Activated T-cell treated with anti-CD3 and anti-CD28 coated beads, Interleukin-2, amount 50 U/mL, for 72 hours (primary cell): ENCODE measurements around the gene PRKN. TPM values are rescaled to one million over a fixed set of nuclear protein-coding genes. Genes with fewer than 3 reads are reported as not detected.

Experiments
- ATAC-seq, 2 donors: fragments of 150-1000 bp; cut with Tn5 transposase; replicated peaks in 1 of 2; 2 replicates each; pipeline ENCODE4 v1.10.0; 2021; ENCODE audit warnings: moderate library complexity in 2 of 2, mild to moderate bottlenecking in 1 of 2
- DNase-seq, 2 donors: peaks; one replicate each; pipeline ENCODE4 v3.0.0; 2021 to 2022; ENCODE audit warnings: mixed read lengths in 1 of 2
- H3K27ac Mint-ChIP-seq: one replicate; pipeline ENCODE4 v1.8.0; 2022; ENCODE audit warnings: mild to moderate bottlenecking, moderate library complexity, mixed read lengths
- H3K27me3 Mint-ChIP-seq: one replicate; pipeline ENCODE4 v1.8.0; 2022; ENCODE audit warnings: low read depth, mixed read lengths
- H3K36me3 Mint-ChIP-seq, 2 donors: one replicate each; pipeline ENCODE4 v1.8.0; 2022; ENCODE audit warnings: mixed read lengths in 2 of 2, mild to moderate bottlenecking in 1 of 2; ENCODE audit not compliant: insufficient read depth in 2 of 2
- H3K4me1 Mint-ChIP-seq: one replicate; pipeline ENCODE4 v1.8.0; 2022; ENCODE audit warnings: low read depth, mixed read lengths
- H3K4me3 Mint-ChIP-seq, 2 donors: one replicate each; pipeline ENCODE4 v1.8.0; 2022; ENCODE audit warnings: mild to moderate bottlenecking in 2 of 2, mixed read lengths in 2 of 2, moderate library complexity in 2 of 2
- H3K9me3 Mint-ChIP-seq, 2 donors: one replicate each; pipeline ENCODE4 v1.8.0; 2022; ENCODE audit warnings: mixed read lengths in 2 of 2
- total RNA-seq, 2 donors: library from RNA; stranded (reverse); gene quantifications; one replicate each; pipeline ENCODE4 v1.2.3, GENCODE V29; 2022

PRKN gene
- total RNA-seq, 2 donors from 2014 or later, result 2.5 to 2.8 TPM

GRCh38 chr6:161613711-161614110, 1113.9 kb downstream of the PRKN start:
- Mint-ChIP-seq H3K4me3 (no peak overlapping the region), H3K27me3 (no peaks in the 10 kb centered on the region), H3K36me3 (peaks cover 0 to 1% of the 10 kb centered on the region in 2 donors), H3K9me3 (no peaks in the 10 kb centered on the region), H3K27ac (no peak overlapping the region), H3K4me1 (no peaks in the 10 kb centered on the region)
- no peak for DNase-seq
- ATAC-seq, result no peak

GRCh38 chr6:161608771-161609170, 1118.8 kb downstream of the PRKN start:
- ATAC-seq (no peak), DNase-seq (no peak)
- no peaks in the 10 kb centered on the region for H3K9me3 Mint-ChIP-seq
- H3K4me1 Mint-ChIP-seq, result no peaks in the 10 kb centered on the region
- H3K27ac Mint-ChIP-seq, result no peak overlapping the region
- peaks cover 0 to 1% of the 10 kb centered on the region in 2 donors for H3K36me3 Mint-ChIP-seq
- H3K4me3 Mint-ChIP-seq, result no peak overlapping the region
- H3K27me3 Mint-ChIP-seq, result no peaks in the 10 kb centered on the region

- no peaks in the 10 kb centered on the region for H3K9me3 Mint-ChIP-seq
- H3K4me1 Mint-ChIP-seq, result no peaks in the 10 kb centered on the region
- peaks cover 1 to 2% of the 10 kb centered on the region in 2 donors for H3K36me3 Mint-ChIP-seq
- H3K27ac Mint-ChIP-seq, result no peak overlapping the region
- ATAC-seq, result no peak
- H3K4me3 Mint-ChIP-seq, result no peak overlapping the region
- no peaks in the 10 kb centered on the region for H3K27me3 Mint-ChIP-seq
- no peak for DNase-seq
These were observed 1119.8 kb downstream of the PRKN start for GRCh38 chr6:161607696-161608297.

DNA sequence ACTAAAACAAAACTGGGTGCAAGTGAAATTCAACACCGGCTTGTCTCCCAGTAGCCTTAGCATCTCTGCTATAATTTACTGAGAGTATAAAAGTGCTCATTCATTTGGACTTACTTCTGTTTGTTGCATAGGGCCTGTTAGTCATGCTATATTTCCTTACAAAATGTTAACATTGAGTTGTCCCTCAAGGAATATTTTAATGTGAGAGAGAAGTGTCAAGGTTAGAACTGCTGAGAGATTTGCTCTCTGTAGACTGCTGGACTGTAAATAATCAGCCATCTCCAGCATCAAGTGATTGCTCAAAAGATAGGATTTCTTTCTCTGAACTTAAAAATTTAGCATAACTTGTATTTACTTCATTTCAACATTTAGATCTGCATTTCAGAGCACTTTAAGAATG, 1125.2 kb downstream of the PRKN start:
- Mint-ChIP-seq H3K27me3 (no peaks in the 10 kb centered on the region), H3K4me3 (no peak overlapping the region)
- ATAC-seq, result no peak

DNA sequence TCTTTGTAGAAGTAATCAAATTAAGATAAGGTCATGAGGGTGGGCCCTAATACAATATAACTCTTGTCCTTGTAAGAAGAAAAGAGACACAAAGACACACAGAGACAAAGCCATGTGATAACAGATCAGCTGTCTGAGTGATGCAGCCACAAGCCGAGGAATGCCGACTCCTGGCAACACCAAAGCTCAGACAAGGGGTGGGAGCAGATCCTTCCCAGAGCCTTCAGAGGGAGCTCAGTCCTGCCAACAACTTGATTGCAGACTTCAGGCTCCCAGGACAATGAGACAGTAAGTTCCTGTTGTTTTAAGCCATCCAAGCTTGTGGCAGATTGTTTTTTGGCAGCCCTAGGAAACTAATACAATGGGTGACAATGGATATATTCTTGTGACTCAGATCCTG, 1128.7 kb downstream of the PRKN start:
- Mint-ChIP-seq H3K27me3 (no peaks in the 10 kb centered on the region), H3K9me3 (peaks cover 2 to 7% of the 10 kb centered on the region in 2 donors), H3K36me3 (peaks cover 0 to 2% of the 10 kb centered on the region in 2 donors), H3K4me1 (no peaks in the 10 kb centered on the region), H3K27ac (no peak overlapping the region), H3K4me3 (no peak overlapping the region)
- DNase-seq (no peak), ATAC-seq (no peak)

More for the DNA sequence above, 1125.2 kb downstream of the PRKN start:
- no peak for DNase-seq
- no peak overlapping the region for H3K27ac Mint-ChIP-seq
- no peaks in the 10 kb centered on the region for H3K4me1 Mint-ChIP-seq
- H3K36me3 Mint-ChIP-seq, result peaks cover 0 to 2% of the 10 kb centered on the region in 2 donors
- peaks cover 2 to 5% of the 10 kb centered on the region in 2 donors for H3K9me3 Mint-ChIP-seq

DNA sequence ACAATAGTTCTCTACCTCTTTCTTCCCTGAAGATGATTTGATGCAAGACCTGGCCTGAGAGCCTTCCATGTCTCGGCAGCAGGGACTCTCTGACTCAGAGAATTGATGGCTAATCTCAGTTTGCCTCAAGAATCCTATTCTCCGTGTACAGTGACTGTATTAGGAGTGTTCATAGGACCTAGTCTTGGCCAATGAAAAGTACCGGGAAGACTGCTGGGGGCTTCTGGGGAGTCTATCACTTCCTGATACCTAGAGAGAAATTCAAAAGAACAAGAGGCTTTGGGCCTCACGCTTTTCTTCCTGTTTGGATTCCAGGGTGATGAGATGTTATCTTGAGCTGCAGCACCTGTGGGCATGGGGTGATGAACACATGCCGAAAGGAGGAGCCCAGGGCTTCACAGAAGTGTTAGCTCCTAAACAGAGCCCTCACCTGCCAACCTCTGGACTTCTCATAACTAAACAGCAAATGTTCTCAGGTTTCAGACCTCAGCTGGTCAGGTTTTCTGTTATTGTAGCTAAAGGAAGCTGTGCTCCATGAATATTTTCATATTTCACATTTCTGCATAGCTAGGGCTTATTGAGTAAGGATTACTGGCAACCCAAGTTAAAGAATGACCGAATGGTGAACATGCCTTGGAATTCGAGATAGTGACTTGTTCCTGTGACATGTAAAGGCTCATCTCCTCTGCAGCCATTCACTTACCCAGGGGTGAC, 1130.6 kb downstream of the PRKN start:
- Mint-ChIP-seq H3K9me3 (peaks cover under 1 to 2% of the 10 kb centered on the region in 2 donors), H3K27ac (no peak overlapping the region), H3K4me3 (no peak overlapping the region), H3K27me3 (no peaks in the 10 kb centered on the region), H3K4me1 (no peaks in the 10 kb centered on the region), H3K36me3 (no peaks in the 10 kb centered on the region)
- ATAC-seq (no peak), DNase-seq (no peak)

DNA sequence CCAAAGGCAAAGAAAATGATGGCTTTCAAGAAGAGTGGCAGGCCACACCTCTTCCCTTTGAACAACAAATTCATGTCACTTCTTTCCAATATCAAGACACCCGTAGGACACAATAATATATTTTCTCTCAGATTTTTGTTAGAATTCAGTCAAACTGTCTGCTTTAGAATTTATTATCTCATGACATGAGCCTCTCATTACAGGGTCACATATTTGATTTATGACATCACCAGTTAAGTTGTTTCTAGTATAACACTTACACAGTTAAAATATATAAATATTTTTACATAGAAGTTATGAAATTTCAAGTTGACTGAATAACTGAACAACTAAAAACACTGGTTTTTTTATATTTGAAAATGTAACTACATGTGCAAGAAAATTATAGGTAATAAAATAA, 1133.2 kb downstream of the PRKN start:
- ATAC-seq, result no peak
- H3K27ac Mint-ChIP-seq, result no peak overlapping the region
- no peak overlapping the region for H3K4me3 Mint-ChIP-seq

DNA sequence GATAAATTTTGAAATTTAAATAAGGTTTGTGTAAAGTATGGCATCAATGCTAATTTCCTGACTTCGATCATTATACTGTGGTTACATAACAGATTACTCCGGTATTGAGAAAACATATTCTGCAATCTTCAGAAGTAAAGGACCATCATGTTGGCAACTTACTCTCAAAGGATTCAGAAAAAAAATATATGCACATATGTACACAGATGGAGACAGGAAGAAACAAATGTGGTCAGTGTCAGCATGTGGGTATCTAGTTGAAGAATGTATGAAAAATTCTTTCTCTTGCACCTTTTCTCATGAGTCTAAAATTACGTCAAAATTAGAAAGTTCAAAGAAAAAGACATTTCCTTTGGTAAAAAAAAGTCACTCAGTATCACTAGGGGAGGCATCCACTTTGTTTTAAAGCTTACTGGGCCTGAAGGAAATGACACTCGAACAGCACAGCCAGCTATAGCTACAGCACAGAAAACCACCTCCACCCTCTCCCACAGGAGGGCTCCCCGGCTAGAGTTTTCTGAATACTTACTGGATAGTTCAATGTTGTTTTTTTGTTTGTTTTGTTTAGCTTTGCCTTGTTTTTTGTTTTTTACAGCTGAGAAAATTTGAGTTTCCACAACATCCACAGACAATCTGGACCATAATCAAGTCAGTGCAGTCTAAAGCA, 1136.5 kb downstream of the PRKN start:
- ATAC-seq, result no peak
- H3K9me3 Mint-ChIP-seq, result peaks cover 0 to 2% of the 10 kb centered on the region in 2 donors

More for the DNA sequence above, 1133.2 kb downstream of the PRKN start:
- no peak for DNase-seq
- H3K36me3 Mint-ChIP-seq, result no peaks in the 10 kb centered on the region
- no peaks in the 10 kb centered on the region for H3K4me1 Mint-ChIP-seq
- peaks cover 0 to 2% of the 10 kb centered on the region in 2 donors for H3K9me3 Mint-ChIP-seq
- H3K27me3 Mint-ChIP-seq, result no peaks in the 10 kb centered on the region

GRCh38 chr6:161586887-161587286, 1140.7 kb downstream of the PRKN start:
- Mint-ChIP-seq H3K4me3 (no peak overlapping the region), H3K27me3 (no peaks in the 10 kb centered on the region), H3K4me1 (no peaks in the 10 kb centered on the region), H3K27ac (no peak overlapping the region), H3K9me3 (no peaks in the 10 kb centered on the region), H3K36me3 (no peaks in the 10 kb centered on the region)
- no peak for DNase-seq
- ATAC-seq, result no peak

More for the DNA sequence above, 1136.5 kb downstream of the PRKN start:
- Mint-ChIP-seq H3K27ac (no peak overlapping the region), H3K4me1 (no peaks in the 10 kb centered on the region), H3K4me3 (no peak overlapping the region), H3K27me3 (no peaks in the 10 kb centered on the region), H3K36me3 (no peaks in the 10 kb centered on the region)
- DNase-seq, result no peak

GRCh38 chr6:161584621-161585340, 1142.8 kb downstream of the PRKN start:
- DNase-seq (no peak), ATAC-seq (no peak)
- Mint-ChIP-seq H3K36me3 (no peaks in the 10 kb centered on the region), H3K4me1 (no peaks in the 10 kb centered on the region), H3K9me3 (no peaks in the 10 kb centered on the region), H3K27me3 (no peaks in the 10 kb centered on the region), H3K27ac (no peak overlapping the region), H3K4me3 (no peak overlapping the region)

DNA sequence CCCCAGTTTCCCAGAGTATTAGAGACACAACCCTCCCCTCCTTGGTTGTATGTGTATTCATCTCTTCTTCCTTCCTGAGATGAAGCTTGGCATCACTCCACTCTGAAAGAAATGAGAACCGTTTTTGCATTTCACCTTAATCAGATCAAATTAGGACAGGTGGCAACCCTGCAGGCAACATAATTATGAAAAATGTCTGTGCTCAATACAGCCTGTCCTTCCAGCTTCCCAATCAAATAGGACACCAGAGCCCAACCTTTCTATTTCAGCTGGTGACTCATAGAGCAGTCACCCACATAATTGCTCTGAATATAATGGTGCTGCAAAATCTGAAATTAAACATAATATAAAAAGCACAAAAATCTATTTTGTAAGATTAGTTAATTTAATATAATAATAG, 1143.5 kb downstream of the PRKN start:
- H3K27me3 Mint-ChIP-seq, result no peaks in the 10 kb centered on the region
- DNase-seq, result no peak
- no peak overlapping the region for H3K27ac Mint-ChIP-seq
- no peaks in the 10 kb centered on the region for H3K9me3 Mint-ChIP-seq
- no peak overlapping the region for H3K4me3 Mint-ChIP-seq
- ATAC-seq, result no peak
- H3K4me1 Mint-ChIP-seq, result no peaks in the 10 kb centered on the region
- no peaks in the 10 kb centered on the region for H3K36me3 Mint-ChIP-seq

DNA sequence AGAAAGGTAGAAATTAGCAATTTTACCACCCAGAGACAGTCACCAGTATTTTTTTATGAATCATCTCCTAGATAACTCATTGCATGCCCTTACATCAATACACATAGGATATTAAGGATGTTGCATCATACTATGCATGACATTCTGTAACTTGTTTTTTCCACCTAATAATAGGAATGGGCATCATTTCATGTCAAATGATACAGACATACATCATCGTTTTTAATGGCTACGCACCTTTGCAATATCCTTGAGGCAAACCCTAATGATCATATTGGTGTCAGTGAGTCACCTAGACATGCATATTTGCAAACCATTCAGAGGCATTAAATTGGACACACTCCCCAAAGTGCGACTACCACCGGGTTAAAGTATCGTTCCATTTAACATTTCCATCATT, 1144.0 kb downstream of the PRKN start:
- ATAC-seq, result no peak
- H3K9me3 Mint-ChIP-seq, result no peaks in the 10 kb centered on the region
- H3K27ac Mint-ChIP-seq, result no peak overlapping the region
- no peak for DNase-seq
- H3K4me3 Mint-ChIP-seq, result no peak overlapping the region
- no peaks in the 10 kb centered on the region for H3K36me3 Mint-ChIP-seq
- peaks cover under 1% of the 10 kb centered on the region for H3K4me1 Mint-ChIP-seq
- no peaks in the 10 kb centered on the region for H3K27me3 Mint-ChIP-seq

DNA sequence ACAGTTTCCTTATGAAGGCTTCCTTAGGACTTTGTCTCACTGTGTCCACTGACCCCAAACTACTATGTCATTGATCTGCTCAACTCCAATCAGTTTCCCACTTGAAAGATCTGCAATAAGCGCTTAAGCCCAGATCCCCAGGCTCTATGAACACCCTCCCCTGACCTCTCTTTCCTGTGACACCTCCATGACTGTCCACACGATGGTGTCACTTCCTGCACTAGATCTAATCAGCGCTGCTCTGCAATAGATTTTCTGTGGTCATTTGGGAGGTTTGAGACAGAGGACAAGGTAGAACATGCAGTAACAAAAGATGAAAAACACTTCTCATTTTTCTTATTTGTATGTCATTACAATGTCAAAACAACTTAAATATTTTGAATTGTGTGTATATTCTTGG, 1149.1 kb downstream of the PRKN start:
- H3K9me3 Mint-ChIP-seq, result peaks cover 0 to 3% of the 10 kb centered on the region in 2 donors
- no peak for DNase-seq
- H3K27me3 Mint-ChIP-seq, result no peaks in the 10 kb centered on the region
- H3K36me3 Mint-ChIP-seq, result peaks cover 0 to 3% of the 10 kb centered on the region in 2 donors
- H3K4me3 Mint-ChIP-seq, result no peak overlapping the region
- H3K27ac Mint-ChIP-seq, result no peak overlapping the region
- ATAC-seq, result peak in 1 of 2 donors; percentile 41
- peaks cover 4% of the 10 kb centered on the region for H3K4me1 Mint-ChIP-seq
